Lower leg skin (tissue), 4 donors: Measurements from ENCODE around the gene NCOR1. TPM values are rescaled to one million over a fixed set of nuclear protein-coding genes. Genes with fewer than 3 reads are reported as not detected.

Source experiments
- DNase-seq, 2 donors: peaks; one replicate each; pipeline ENCODE4 v3.0.0-alpha.2; 2019; ENCODE audit warnings: low spot score in 2 of 2
- H3K4me3 ChIP-seq: fragments of 200-600 bp; sonication (generic); 2 replicates; pipeline ENCODE4 v1.5.1; 2017; ENCODE audit warnings: mild to moderate bottlenecking, low read depth; ENCODE audit not compliant: poor library complexity, severe bottlenecking
- POLR2A ChIP-seq, 2 donors: fragments of 450-650 bp; IDR thresholded peaks; one replicate each; pipeline ENCODE4 v1.6.1; 2016 to 2017; ENCODE audit warnings: antibody characterized with exemption in 2 of 2, mild to moderate bottlenecking in 1 of 2, moderate library complexity in 1 of 2
- WGBS, 2 donors: methylation state at CpG; one replicate each; pipeline ENCODE4 v1.1.5; 2018; 5-methylcytosine and 5-hydroxymethylcytosine counted together
- intact Hi-C: fragments of 100-400 bp; cut with DNase I; formaldehyde crosslinking; loops from one replicate; pipeline ENCODE4 v1.15.0; 2023; ENCODE audit warnings: low total_unique reads
- total RNA-seq, 4 donors: library from RNA; depleted of rRNA; stranded (reverse); fragments of >200 nt; gene quantifications; one replicate each; pipeline ENCODE4 v1.1.0, GENCODE V29; 2016
- TF ChIP-seq, protein P1 (sequence below), 3 donors: fragments of 450-650 bp; IDR thresholded peaks; one replicate each; pipeline ENCODE4 v1.5.1; 2016; ENCODE audit warnings: antibody characterized with exemption in 3 of 3, mild to moderate bottlenecking in 3 of 3, moderate library complexity in 2 of 3

NCOR1 gene
- total RNA-seq, 4 donors from 2014 or later, result 84.2 to 161 (median 115) TPM

DNA sequence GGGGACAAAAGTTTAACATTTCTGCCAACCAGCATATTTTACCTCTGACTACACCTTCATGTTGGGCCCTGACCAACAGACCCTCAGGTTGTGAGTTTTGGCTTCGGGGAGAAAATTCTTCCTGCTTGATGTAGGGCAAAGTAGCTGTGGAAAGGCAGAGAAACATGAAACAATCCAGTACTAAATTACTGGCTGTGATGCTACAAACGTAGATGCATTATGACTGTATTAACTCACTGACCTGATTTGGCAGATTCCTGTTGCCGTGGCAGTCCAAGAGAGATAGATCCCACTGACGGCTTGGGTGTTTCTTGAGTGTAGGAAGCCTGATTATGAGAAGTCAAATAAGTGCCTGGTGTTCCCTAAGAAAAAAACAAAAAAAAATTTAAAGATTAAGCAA lies 135.0 kb downstream of the NCOR1 start:
- TF ChIP-seq, protein P1, sequence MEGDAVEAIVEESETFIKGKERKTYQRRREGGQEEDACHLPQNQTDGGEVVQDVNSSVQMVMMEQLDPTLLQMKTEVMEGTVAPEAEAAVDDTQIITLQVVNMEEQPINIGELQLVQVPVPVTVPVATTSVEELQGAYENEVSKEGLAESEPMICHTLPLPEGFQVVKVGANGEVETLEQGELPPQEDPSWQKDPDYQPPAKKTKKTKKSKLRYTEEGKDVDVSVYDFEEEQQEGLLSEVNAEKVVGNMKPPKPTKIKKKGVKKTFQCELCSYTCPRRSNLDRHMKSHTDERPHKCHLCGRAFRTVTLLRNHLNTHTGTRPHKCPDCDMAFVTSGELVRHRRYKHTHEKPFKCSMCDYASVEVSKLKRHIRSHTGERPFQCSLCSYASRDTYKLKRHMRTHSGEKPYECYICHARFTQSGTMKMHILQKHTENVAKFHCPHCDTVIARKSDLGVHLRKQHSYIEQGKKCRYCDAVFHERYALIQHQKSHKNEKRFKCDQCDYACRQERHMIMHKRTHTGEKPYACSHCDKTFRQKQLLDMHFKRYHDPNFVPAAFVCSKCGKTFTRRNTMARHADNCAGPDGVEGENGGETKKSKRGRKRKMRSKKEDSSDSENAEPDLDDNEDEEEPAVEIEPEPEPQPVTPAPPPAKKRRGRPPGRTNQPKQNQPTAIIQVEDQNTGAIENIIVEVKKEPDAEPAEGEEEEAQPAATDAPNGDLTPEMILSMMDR (IDR thresholded peaks at IDR 0.05), result no peak
- TF ChIP-seq POLR2A (IDR thresholded peaks at IDR 0.05), result no peak
- no peak for DNase-seq
- H3K4me3 ChIP-seq, result no peak overlapping the region
- 76 to 90% methylated on average over 4 of the region's 4 CpGs for WGBS, 2 donors
- intact Hi-C loops, result no loop called here

DNA sequence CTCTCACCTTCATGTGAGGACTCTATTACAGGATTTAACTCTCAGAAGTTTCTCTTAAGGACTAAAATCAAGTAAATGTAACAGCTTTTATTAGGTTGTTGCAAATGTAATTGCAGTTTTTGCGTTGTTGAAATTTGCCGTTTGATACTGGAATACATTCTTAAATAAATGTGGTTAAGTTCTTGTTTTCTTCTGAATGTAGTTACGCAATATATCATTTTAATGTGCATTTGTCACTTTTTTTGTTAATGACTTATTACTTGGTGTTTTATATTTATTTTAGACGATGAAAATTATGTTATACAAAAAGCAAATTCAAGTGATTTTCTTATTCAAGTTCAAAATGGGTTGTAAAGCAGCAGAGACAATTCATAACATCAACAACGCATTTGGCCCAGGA lies 139.4 kb downstream of the NCOR1 start:
- DNase-seq, result no peak
- no peak overlapping the region for H3K4me3 ChIP-seq
- TF ChIP-seq, protein P1 (IDR thresholded peaks at IDR 0.05), result no peak
- TF ChIP-seq POLR2A (IDR thresholded peaks at IDR 0.05), result no peak
- WGBS, 2 donors, result 93 to 95% methylated on average over 5 of the region's 5 CpGs
- intact Hi-C loops, result no loop called here

DNA sequence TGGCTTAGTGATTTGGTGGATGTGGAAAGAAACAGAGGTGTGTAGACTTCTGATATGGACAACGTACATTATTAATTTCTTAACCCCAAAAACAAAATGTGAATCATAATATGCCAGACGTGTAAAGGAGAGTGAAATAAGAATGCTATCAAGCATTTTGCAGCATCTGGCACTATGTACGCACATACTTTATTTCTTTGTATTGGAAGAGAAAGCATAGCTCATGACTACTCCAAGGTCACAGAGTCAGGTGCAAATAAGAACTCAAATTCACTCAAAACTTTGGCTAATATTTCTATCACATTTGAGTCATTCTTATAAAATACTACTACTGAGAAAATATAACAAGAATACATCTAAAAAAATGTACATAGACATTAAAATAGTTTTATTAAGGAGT lies 140.9 kb downstream of the NCOR1 start:
- WGBS, 2 donors, result 94 to 95% methylated on average over 3 of the region's 3 CpGs
- intact Hi-C loops, result no loop called here
- DNase-seq, result no peak
- no peak overlapping the region for H3K4me3 ChIP-seq
- no peak for TF ChIP-seq POLR2A (IDR thresholded peaks at IDR 0.05)
- TF ChIP-seq, protein P1 (IDR thresholded peaks at IDR 0.05), result no peak

DNA sequence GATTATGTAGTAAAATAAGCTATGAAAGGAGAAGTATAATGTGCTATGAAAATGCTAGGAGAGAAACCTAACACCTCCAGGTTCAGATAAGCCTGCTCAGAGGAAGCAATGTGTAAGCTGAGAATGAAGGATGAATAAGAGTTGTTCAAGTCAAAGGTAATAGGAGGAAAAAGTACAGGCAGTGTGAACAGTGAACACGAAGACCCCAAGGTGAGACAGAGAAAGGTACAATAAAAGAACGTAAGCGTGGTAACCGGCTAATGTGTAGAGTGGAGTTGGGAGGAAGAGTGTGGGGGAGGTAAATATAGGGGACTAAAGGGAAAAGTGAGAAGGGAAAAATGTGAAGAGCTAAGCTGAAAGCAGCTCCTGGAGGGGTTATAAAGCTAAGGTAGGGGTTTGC lies 141.5 kb downstream of the NCOR1 start:
- no peak for DNase-seq
- TF ChIP-seq, protein P1 (IDR thresholded peaks at IDR 0.05), result no peak
- TF ChIP-seq POLR2A (IDR thresholded peaks at IDR 0.05), result no peak
- intact Hi-C loops, result no loop called here
- H3K4me3 ChIP-seq, result no peak overlapping the region
- WGBS, 2 donors, result 93 to 98% methylated on average over 4 of the region's 4 CpGs

DNA sequence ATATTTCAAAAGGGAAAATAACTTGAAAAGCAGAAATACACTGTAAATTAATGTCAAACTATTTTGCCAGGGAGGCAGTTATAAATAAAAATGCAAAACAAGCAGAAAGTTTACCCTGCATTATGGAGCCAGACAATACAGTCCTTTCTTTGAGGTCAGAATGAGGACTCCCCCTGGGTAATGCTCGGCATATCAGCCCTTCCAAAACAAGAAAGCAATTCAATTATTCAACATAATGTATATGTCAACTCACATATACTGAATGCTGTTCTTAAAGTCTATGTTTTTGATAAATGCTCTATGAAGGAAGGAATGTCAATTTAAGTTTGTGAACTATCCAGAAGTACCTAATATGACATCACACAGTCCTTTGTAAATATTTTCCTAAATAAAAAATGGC lies 143.3 kb downstream of the NCOR1 start:
- H3K4me3 ChIP-seq, result no peak overlapping the region
- 72 to 76% methylated on average over 1 of the region's 1 CpG for WGBS, 2 donors
- intact Hi-C loops, result no loop called here
- TF ChIP-seq, protein P1 (IDR thresholded peaks at IDR 0.05), result no peak
- no peak for TF ChIP-seq POLR2A (IDR thresholded peaks at IDR 0.05)
- DNase-seq, result no peak

DNA sequence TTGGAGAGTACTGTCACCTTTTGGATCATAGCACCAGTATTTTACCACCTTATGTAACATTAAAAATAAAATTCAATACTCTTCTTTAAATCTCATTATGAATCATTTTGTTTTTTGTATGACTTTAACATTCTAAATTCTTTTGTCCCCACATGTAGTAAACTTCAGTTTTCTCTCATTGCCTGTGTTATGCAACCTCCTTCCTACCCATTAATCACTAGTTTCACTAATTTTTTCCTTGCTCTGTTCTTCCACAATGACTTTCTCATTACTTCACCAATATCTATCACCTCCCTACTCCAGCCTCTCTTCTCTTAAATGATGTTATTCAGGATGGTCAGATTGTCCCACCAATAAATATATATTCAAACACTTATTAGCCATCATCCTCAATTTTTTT lies 147.0 kb downstream of the NCOR1 start:
- no peak for DNase-seq
- intact Hi-C loops, result no loop called here
- no peak for TF ChIP-seq POLR2A (IDR thresholded peaks at IDR 0.05)
- TF ChIP-seq, protein P1 (IDR thresholded peaks at IDR 0.05), result no peak
- no peak overlapping the region for H3K4me3 ChIP-seq
